HepG2 (cell line): ENCODE data around the gene SLC2A4. TPM values are rescaled to one million over a fixed set of nuclear protein-coding genes. Genes with fewer than 3 reads are reported as not detected.
A peak's percentile ranks its signal among the peaks of the same experiment; 100 is the strongest.

Source experiments
- ATAC-seq: fragments of 200-7000 bp; cut with Tn5 transposase; 3 replicates; pipeline ENCODE4 v1.9.1; 2020; ENCODE audit warnings: mild to moderate bottlenecking, moderate library complexity
- BruUV-seq: library from RNA; stranded (reverse); fragments of 400-500 nt; replicated peaks from 2 replicates; lab custom pipeline; 2021; lab: Mats Ljungman, UMichigan
- CTCF ChIA-PET: fragments of 300-600 bp; formaldehyde crosslinking; extraction: SDS; loops from one replicate; lab custom pipeline; 2021; ENCODE audit warnings: low total read pairs, inconsistent platforms, low intra/inter-chr PET ratio; lab: Yijun Ruan, JAX
- POLR2A ChIA-PET: fragments of 350-600 bp; sonication (Branson Sonifier 250); formaldehyde crosslinking; loops from one replicate; lab custom pipeline; 2020; ENCODE audit warnings: antibody characterized with exemption, inconsistent platforms; lab: Yijun Ruan, JAX
- DNase-seq: peaks from one replicate; pipeline ENCODE4 v3.0.0-alpha.2; 2015; ENCODE audit warnings: low spot score
- FAIRE-seq: peaks from 3 replicates; lab custom pipeline; 2011; peaks lifted over from hg19 to GRCh38; lab: Jason Lieb, UNC
- H2AFZ ChIP-seq: one replicate; pipeline ENCODE4 v1.6.1; 2011; ENCODE audit warnings: low read length, inconsistent platforms
- H3K27ac ChIP-seq: fragments of 300-600 bp; 3 replicates; pipeline ENCODE4 v1.8.0; 2011; ENCODE audit warnings: mixed run types, mild to moderate bottlenecking, mixed read lengths, low read length, inconsistent platforms; ENCODE audit not compliant: insufficient read depth; ENCODE audit errors: extremely low read length
- H3K27me3 ChIP-seq, 2 experiments: fragments of 200-600 bp in 1 of 2; 2 replicates in 1 of 2; 3 replicates in 1 of 2; pipeline versions ENCODE4 v1.6.0 to v1.8.0; 2011; ENCODE audit warnings: low read length in 2 of 2, mild to moderate bottlenecking in 2 of 2, moderate library complexity in 2 of 2, inconsistent platforms in 1 of 2; ENCODE audit not compliant: insufficient read depth in 2 of 2, control insufficient read depth in 1 of 2
- H3K36me3 ChIP-seq, 2 experiments: fragments of 200-600 bp in 1 of 2; replicated peaks in 1 of 2; 2 replicates in 1 of 2; 3 replicates in 1 of 2; pipeline versions ENCODE4 v1.5.1 to v1.8.0; 2011; ENCODE audit warnings: low read length in 2 of 2, inconsistent platforms in 1 of 2; ENCODE audit not compliant: insufficient read depth in 2 of 2, control insufficient read depth in 1 of 2
- H3K4me1 ChIP-seq: 2 replicates; pipeline ENCODE4 v1.5.1; 2012; ENCODE audit warnings: low read length, inconsistent platforms; ENCODE audit not compliant: insufficient read depth
- H3K4me2 ChIP-seq: 2 replicates; pipeline ENCODE4 v1.6.0; 2011; ENCODE audit warnings: low read depth, low read length, inconsistent platforms
- H3K4me3 ChIP-seq, 3 experiments: fragments of 200-600 bp in 1 of 3; sonication (generic), shearing (Covaris generic) in 1 of 3; replicated peaks in 1 of 3; 2 replicates each; pipeline ENCODE4 v1.5.1; 2011 to 2016; ENCODE audit warnings: low read length in 3 of 3, inconsistent platforms in 2 of 3, low read depth in 2 of 3, mild to moderate bottlenecking in 2 of 3, control low read depth in 1 of 3, mixed read lengths in 1 of 3; ENCODE audit not compliant: insufficient read depth in 1 of 3
- H3K79me2 ChIP-seq: one replicate; pipeline ENCODE4 v1.6.1; 2011; ENCODE audit warnings: low read length, inconsistent platforms; ENCODE audit not compliant: insufficient read depth
- H3K9ac ChIP-seq: 2 replicates; pipeline ENCODE4 v1.6.0; 2011; ENCODE audit warnings: mild to moderate bottlenecking, low read depth, low read length, inconsistent platforms; ENCODE audit not compliant: insufficient read depth
- H3K9me3 ChIP-seq: 2 replicates; pipeline ENCODE4 v1.5.1; 2012; ENCODE audit warnings: mild to moderate bottlenecking, low read length
- H4K20me1 ChIP-seq: 2 replicates; pipeline ENCODE4 v1.6.0; 2011; ENCODE audit warnings: inconsistent platforms, mild to moderate bottlenecking, low read length, moderate library complexity; ENCODE audit not compliant: insufficient read depth
- DR1 ChIP-seq: sonication (generic); formaldehyde crosslinking; IDR thresholded peaks from 2 replicates; pipeline ENCODE4 v1.8.0; 2021; ENCODE audit warnings: mild to moderate bottlenecking, missing genetic modification reagents, inconsistent platforms
- NFYB ChIP-seq: sonication (generic); formaldehyde crosslinking; IDR thresholded peaks from 2 replicates; pipeline ENCODE4 v1.4.0; 2020; ENCODE audit warnings: missing genetic modification reagents
- SALL2 ChIP-seq: sonication (generic); formaldehyde crosslinking; IDR thresholded peaks from 2 replicates; pipeline ENCODE4 v1.8.1; 2023; ENCODE audit warnings: mild to moderate bottlenecking, missing genetic modification reagents, inconsistent platforms
- SAP130 ChIP-seq: IDR thresholded peaks from 2 replicates; pipeline ENCODE4 v1.6.1; 2016; ENCODE audit warnings: low read depth
- SRSF1 ChIP-seq: fragments of 200-400 bp; formaldehyde crosslinking; optimal IDR thresholded peaks from 2 replicates; pipeline ENCODE3; 2017; ENCODE audit warnings: mild to moderate bottlenecking, low read depth, low read length, moderate library complexity
- ZBTB7A ChIP-seq: sonication (generic); formaldehyde crosslinking; IDR thresholded peaks from 2 replicates; pipeline ENCODE4 v1.8.0; 2022; ENCODE audit warnings: mild to moderate bottlenecking, missing genetic modification reagents
- ZFP36L2 ChIP-seq: sonication (generic); formaldehyde crosslinking; IDR thresholded peaks from 2 replicates; pipeline ENCODE4 v1.4.0; 2020; ENCODE audit warnings: missing genetic modification reagents
- ZNF143 ChIP-seq: sonication (generic); formaldehyde crosslinking; IDR thresholded peaks from 2 replicates; pipeline ENCODE4 v1.4.0; 2020; ENCODE audit warnings: missing genetic modification reagents
- ZNF253 ChIP-seq: sonication (generic); formaldehyde crosslinking; IDR thresholded peaks from 2 replicates; pipeline ENCODE4 v1.8.0; 2022; ENCODE audit warnings: mild to moderate bottlenecking, missing genetic modification reagents, borderline replicate concordance
- ZZZ3 ChIP-seq: sonication (generic); formaldehyde crosslinking; IDR thresholded peaks from 2 replicates; pipeline ENCODE4 v1.4.0; 2020; ENCODE audit warnings: missing genetic modification reagents, mild to moderate bottlenecking, borderline replicate concordance
- WGBS: methylation state at CpG from one replicate; pipeline ENCODE4 v1.1.6; 2017; ENCODE audit warnings: low lambda C conversion rate; 5-methylcytosine and 5-hydroxymethylcytosine counted together
- in situ Hi-C: cut with HindIII; loops from 2 replicates; pipeline ENCODE4 v1.10.0; 2017; ENCODE audit warnings: low pct_unique_long_range_greater_than_20kb; ENCODE audit not compliant: extremely low pct_ligation_motif_present
- intact Hi-C: fragments of 100-400 bp; cut with micrococcal nuclease; formaldehyde crosslinking; loops from one replicate; pipeline ENCODE4 v1.10.0; 2022; ENCODE audit not compliant: unreplicated experiment
- polyA plus RNA-seq, 8 experiments: library from polyadenylated mRNA; depleted of rRNA in 3 of 8; stranded (reverse) in 7 of 8; unstranded in 1 of 8; fragments of >200 nt; fragmentation: Illumina TruSeq in 4 of 8; extraction: Trizol in 4 of 8; gene quantifications; 2 replicates each; pipeline versions ENCODE4 v1.2.1 to v1.2.3, GENCODE V29; 2011 to 2016; ENCODE audit warnings: low read depth in 4 of 8, missing spikeins in 1 of 8, mixed read lengths in 1 of 8; ENCODE audit not compliant: insufficient read depth in 1 of 8
- total RNA-seq, 5 experiments: library from RNA; depleted of rRNA; stranded (reverse); fragments of >200 nt; fragmentation: Illumina TruSeq; extraction: Trizol; gene quantifications; 2 replicates each; pipeline ENCODE4 v1.2.3, GENCODE V29; 2016; ENCODE audit warnings: low read depth in 1 of 5
- TF ChIP-seq, protein P1 (sequence below): sonication (generic); formaldehyde crosslinking; conservative IDR thresholded peaks from 2 replicates; pipeline ENCODE4 v1.4.0; 2020; ENCODE audit warnings: missing genetic modification reagents
- TF ChIP-seq, protein P2 (sequence below): sonication (generic); formaldehyde crosslinking; IDR thresholded peaks from 2 replicates; pipeline ENCODE4 v1.8.1; 2022; ENCODE audit warnings: mild to moderate bottlenecking, missing genetic modification reagents
- TF ChIP-seq, protein P3 (sequence below): sonication (generic); formaldehyde crosslinking; IDR thresholded peaks from 2 replicates; pipeline ENCODE4 v1.8.0; 2022; ENCODE audit warnings: low read depth, missing genetic modification reagents
- TF ChIP-seq, protein P4 (sequence below): IDR thresholded peaks from 2 replicates; pipeline ENCODE4 v1.6.1; 2012; ENCODE audit warnings: low read depth, low read length, improper control_type of control experiment
- TF ChIP-seq, protein P5 (sequence below): sonication (generic); formaldehyde crosslinking; IDR thresholded peaks from 2 replicates; pipeline ENCODE4 v1.5.0; 2020; ENCODE audit warnings: mild to moderate bottlenecking, missing genetic modification reagents, borderline replicate concordance

The SLC2A4 gene
- total and polyA plus RNA-seq, 2 of the 13 experiments (the other 11 are each of a cell fraction or from before 2014, with no cell fraction given): 4.9 to 5.8 TPM

DNA sequence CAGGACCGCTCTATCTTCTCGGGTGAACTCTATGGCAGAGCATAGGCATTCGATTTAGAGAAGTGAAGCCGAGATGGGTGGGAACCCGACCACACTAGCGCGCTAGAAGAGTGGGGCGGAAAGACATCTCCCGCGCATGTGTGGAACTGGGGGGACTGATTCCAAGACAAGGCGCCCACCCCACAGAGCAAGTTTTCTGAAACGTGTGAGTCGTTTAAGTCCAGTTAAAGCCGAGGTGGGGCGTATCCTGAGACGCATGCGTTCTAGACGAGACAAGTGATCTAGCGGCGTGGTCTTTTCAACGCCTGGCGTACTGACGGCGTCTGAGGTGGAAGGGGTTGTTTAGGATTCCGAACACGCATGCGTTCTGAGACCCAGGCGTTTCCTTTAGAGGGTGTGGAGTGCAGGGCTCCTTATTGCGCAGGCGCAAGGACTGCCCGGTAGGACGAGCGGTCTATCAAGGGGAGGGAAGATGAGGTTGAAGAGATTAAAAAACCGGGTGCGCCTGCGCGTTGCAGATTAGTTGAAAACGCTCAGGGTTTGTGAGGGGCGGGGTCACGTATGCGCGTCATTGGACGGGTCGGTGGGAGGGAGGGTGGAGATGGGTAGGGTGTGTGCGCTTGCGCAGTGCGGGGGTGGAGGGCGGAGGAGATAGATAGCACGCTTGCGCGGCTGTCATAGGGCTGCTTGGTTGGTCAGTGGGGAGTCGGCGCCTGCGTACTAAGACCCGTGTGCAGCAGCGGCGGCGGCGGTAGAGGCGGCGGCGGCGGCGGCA lies 25.6 kb downstream of the SLC2A4 start, which contains the start of gene EIF5A:
Gene EIF5A, plus strand, starts transcription at position 718 of the 775 bp plus-strand sequence. CDS start 2,008 bp downstream, outside the sequence.
- Histone ChIP-seq H3K4me2 (peak within 1 kb of the TSS; percentile 90), H3K4me1 (peaks cover 38% of the 10 kb centered on the region), H3K36me3 (peaks cover 14 to 27% of the 10 kb centered on the region in 2 experiments), H3K79me2 (peaks cover 40% of the 10 kb centered on the region), H3K27ac (peak within 1 kb of the TSS; percentile 96), H3K9me3 (no peaks in the 10 kb centered on the region), H3K27me3 (no peaks in the 10 kb centered on the region), H3K9ac (peak within 1 kb of the TSS; percentile 94), H3K4me3 (peak within 1 kb of the TSS; percentile 64 to 84 (median 77)), H4K20me1 (peaks cover 37% of the 10 kb centered on the region), H2AFZ (no peak within 1 kb of the TSS)
- FAIRE-seq: peak; percentile 100
- ChIA-PET CTCF (no interaction called here), POLR2A (no interaction called here)
- intact Hi-C loops (no loop called here), in situ Hi-C loops (no loop called here)
- peak; percentile 80 for ATAC-seq
- 1% methylated on average over 11 of the region's 64 CpGs for WGBS
- DNase-seq: peak; percentile 100
- BruUV-seq: TSS peak; percentile 76
- TF ChIP-seq DR1 (CRISPR knock-in tag): peak; percentile 63
- TF ChIP-seq, protein P1, sequence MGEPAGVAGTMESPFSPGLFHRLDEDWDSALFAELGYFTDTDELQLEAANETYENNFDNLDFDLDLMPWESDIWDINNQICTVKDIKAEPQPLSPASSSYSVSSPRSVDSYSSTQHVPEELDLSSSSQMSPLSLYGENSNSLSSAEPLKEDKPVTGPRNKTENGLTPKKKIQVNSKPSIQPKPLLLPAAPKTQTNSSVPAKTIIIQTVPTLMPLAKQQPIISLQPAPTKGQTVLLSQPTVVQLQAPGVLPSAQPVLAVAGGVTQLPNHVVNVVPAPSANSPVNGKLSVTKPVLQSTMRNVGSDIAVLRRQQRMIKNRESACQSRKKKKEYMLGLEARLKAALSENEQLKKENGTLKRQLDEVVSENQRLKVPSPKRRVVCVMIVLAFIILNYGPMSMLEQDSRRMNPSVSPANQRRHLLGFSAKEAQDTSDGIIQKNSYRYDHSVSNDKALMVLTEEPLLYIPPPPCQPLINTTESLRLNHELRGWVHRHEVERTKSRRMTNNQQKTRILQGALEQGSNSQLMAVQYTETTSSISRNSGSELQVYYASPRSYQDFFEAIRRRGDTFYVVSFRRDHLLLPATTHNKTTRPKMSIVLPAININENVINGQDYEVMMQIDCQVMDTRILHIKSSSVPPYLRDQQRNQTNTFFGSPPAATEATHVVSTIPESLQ: no peak
- TF ChIP-seq SALL2 (CRISPR knock-in tag): peak; percentile 13; the same call in 1 of the 2 replicates
- TF ChIP-seq SRSF1: peak; percentile 74
- no peak for TF ChIP-seq ZZZ3
- TF ChIP-seq, protein P2, sequence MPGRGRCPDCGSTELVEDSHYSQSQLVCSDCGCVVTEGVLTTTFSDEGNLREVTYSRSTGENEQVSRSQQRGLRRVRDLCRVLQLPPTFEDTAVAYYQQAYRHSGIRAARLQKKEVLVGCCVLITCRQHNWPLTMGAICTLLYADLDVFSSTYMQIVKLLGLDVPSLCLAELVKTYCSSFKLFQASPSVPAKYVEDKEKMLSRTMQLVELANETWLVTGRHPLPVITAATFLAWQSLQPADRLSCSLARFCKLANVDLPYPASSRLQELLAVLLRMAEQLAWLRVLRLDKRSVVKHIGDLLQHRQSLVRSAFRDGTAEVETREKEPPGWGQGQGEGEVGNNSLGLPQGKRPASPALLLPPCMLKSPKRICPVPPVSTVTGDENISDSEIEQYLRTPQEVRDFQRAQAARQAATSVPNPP: no peak
- TF ChIP-seq, protein P3, sequence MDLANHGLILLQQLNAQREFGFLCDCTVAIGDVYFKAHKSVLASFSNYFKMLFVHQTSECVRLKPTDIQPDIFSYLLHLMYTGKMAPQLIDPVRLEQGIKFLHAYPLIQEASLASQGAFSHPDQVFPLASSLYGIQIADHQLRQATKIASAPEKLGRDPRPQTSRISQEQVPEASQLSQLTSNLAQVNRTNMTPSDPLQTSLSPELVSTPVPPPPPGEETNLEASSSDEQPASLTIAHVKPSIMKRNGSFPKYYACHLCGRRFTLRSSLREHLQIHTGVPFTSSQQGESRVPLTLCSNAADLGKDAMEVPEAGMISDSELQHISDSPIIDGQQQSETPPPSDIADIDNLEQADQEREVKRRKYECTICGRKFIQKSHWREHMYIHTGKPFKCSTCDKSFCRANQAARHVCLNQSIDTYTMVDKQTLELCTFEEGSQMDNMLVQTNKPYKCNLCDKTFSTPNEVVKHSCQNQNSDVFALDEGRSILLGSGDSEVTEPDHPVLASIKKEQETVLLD (CRISPR knock-in tag): peak; percentile 55; the same call in 1 of the 2 replicates
- no peak for TF ChIP-seq NFYB
- TF ChIP-seq SAP130: peak; percentile 84
- no peak for TF ChIP-seq ZNF253 (CRISPR knock-in tag)
- no peak for TF ChIP-seq ZBTB7A (CRISPR knock-in tag)
- TF ChIP-seq, protein P4, sequence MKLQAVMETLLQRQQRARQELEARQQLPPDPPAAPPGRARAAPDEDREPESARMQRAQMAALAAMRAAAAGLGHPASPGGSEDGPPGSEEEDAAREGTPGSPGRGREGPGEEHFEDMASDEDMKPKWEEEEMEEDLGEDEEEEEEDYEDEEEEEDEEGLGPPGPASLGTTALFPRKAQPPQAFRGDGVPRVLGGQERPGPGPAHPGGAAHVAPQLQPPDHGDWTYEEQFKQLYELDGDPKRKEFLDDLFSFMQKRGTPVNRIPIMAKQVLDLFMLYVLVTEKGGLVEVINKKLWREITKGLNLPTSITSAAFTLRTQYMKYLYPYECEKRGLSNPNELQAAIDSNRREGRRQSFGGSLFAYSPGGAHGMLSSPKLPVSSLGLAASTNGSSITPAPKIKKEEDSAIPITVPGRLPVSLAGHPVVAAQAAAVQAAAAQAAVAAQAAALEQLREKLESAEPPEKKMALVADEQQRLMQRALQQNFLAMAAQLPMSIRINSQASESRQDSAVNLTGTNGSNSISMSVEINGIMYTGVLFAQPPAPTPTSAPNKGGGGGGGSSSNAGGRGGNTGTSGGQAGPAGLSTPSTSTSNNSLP: peak; percentile 35; the same call in 1 of the 2 replicates
- TF ChIP-seq, protein P5, sequence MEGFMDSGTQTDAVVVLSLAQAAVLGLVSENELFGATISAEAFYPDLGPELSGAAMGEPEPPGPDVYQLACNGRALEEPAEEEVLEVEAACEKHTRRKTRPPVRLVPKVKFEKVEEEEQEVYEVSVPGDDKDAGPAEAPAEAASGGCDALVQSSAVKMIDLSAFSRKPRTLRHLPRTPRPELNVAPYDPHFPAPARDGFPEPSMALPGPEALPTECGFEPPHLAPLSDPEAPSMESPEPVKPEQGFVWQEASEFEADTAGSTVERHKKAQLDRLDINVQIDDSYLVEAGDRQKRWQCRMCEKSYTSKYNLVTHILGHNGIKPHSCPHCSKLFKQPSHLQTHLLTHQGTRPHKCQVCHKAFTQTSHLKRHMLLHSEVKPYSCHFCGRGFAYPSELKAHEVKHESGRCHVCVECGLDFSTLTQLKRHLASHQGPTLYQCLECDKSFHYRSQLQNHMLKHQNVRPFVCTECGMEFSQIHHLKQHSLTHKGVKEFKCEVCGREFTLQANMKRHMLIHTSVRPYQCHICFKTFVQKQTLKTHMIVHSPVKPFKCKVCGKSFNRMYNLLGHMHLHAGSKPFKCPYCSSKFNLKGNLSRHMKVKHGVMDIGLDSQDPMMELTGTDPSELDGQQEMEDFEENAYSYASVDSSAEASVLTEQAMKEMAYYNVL: peak; percentile 65; the same call in 1 of the 2 replicates
- peak; percentile 46; the same call in 1 of the 2 replicates for TF ChIP-seq ZNF143
- no peak for TF ChIP-seq ZFP36L2 (CRISPR knock-in tag)
